Activated CD8-positive, alpha-beta memory T cell treated with anti-CD3 and anti-CD28 coated beads, Interleukin-2, amount 50 U/mL, for 4 hours (primary cell): ENCODE measurements around the gene C1orf159.

Source experiments
- DNase-seq: peaks from one replicate; pipeline ENCODE4 v3.0.0-alpha.2; 2020

Gene C1orf159

GRCh38 chr1:1033009-1033587 is 82.8 kb downstream of the C1orf159 start:
- peak; percentile 93 for DNase-seq

GRCh38 chr1:1032424-1032823 is 83.5 kb downstream of the C1orf159 start:
- DNase-seq: no peak
